Eye (tissue), 1 donor: ENCODE data around the gene OLFML1.

Experiments used
- DNase-seq: peaks from one replicate; pipeline ENCODE4 v3.0.0-alpha.2; 2015

The OLFML1 gene

GRCh38 chr11:7484131-7484530 is 1.2 kb upstream of the OLFML1 start:
- peak; percentile 24 for DNase-seq

DNA sequence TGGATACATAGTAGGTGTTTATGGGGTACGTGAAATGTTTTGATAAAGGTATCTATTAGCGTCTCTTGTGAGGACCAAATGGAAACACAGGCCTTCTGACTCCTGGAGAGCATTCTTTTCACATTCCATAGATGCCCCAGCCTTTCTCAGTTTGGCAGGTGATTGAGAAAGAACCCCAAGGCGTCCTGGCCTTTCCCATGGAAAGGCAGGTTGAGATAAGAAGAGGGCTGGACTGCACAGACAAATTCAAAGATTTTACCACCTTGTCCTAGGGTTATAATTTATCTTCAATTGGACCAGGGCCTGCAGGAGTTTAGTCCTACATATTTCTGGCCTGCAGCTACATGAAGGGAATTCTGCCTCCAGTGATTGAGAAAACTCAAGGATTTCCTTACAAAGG is 661 bp upstream of the OLFML1 start:
- no peak for DNase-seq

GRCh38 chr11:7486098-7486780 is 933 bp downstream of the OLFML1 start:
- no peak for DNase-seq

- peak; percentile 32 for DNase-seq
Measured at GRCh38 chr11:7486781-7487140, 1.5 kb downstream of the OLFML1 start.

DNA sequence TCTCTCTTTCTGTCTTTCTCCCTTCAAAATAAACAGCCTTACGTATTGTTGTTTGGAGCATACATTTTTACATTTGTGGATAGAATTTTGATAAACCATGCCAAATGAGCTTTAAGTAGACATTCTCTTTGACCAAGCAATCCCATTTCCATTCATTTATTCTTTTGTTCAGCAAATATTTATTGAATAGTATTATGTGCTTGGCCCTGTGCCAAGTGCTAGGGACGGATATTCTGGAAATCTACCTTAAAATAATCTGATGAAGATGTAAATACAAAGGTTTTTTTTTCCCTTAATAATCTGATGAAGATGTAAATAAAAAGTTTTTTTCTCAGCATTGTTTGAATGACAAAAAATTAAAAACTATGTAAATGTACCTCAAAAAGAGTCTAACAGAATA is 2.1 kb downstream of the OLFML1 start:
- no peak for DNase-seq

DNA sequence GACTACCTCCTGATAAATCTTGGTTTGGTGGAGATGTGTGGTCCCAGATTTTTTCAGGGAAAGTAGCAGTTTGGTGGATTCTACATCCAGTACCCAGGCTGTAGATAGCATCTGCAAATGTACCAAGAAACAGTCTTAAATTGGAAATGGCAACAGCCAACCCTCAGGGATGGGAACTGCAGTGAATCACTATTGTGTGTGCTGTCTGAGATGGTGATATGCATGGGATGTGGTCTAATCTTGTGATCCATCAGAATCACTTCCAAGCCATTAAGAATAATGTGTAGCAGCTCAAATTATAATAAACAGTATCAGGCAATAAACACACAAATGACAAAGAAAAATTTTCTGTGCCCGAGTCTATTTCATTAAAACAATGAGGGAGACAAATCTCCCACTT is 3.4 kb downstream of the OLFML1 start:
- DNase-seq, result no peak

- no peak for DNase-seq
Measured at GRCh38 chr11:7489376-7489775, 4.1 kb downstream of the OLFML1 start.

DNA sequence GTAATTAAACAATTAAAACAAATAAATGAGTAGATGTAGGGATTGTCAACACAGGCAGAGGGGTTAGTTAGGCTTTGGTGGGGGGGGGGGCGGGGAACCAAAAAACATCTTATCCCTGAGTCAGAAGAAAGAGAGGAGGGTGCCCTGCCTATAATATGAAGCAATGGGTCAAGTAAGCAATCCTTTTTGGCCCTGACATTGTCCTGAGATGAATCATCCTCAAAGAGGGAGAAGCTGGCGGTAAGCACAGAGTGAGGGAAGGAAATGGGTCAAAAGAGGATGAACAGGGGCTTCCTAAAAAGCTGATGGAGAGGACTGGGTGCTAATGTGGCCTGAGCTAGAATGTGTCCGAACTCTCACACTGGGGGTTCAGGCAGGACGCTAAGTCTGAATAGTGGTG is 4.7 kb downstream of the OLFML1 start:
- no peak for DNase-seq

- DNase-seq, result no peak
Measured at GRCh38 chr11:7490535-7490934, 5.2 kb downstream of the OLFML1 start.

- DNase-seq, result no peak
Measured at GRCh38 chr11:7492253-7492652, 6.9 kb downstream of the OLFML1 start.

DNA sequence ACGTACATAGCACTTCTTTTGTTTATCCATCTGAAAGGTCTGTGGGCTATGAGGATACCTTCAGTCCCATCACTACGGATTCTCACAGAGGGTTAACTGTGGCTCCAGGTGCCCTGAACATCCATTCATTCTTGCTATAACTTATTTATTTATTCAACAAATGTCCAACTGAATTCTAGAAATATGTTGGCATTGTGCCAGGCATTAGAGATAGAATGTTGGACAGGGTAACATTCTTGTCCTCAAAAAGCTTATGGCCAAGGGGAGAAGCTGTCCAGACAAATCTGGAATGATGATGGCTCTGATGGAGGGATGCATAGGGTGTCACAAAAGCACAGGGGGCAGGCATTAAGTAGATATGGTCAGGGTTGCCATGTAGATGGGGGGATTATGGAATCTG is 8.4 kb downstream of the OLFML1 start:
- no peak for DNase-seq

DNA sequence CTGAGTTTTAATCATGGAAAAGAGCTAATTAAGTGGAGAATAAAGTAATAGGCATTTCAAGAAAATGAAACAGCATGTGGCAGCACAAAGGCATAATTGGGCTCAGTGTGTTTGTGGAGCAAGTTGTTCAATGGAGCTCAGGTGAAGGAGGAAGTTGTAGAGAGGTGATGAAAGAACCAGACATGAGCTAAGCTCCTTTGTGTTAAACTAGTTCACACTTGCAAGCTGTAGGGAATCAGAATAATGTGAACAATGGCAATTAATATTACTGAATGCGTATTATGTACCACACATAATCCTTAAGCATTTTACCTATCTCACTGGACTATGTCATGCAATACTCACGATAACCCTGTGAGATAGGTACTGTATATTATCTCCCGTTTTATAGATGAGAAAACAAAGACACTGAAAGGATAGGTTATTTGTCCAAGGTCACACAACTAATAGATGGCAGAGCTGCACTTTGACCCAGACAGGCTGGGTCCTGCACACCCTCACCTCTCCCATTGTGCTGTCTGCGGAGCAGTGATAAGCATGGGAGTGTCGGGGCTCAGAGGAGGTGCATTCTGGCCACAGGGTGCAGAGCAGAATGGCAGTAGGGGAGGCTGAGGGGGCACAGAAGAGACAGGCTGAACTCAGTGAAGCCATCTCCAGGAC is 8.9 kb downstream of the OLFML1 start:
- DNase-seq, result no peak

- DNase-seq, result no peak
Measured at GRCh38 chr11:7495882-7496551, 10.7 kb downstream of the OLFML1 start.

DNA sequence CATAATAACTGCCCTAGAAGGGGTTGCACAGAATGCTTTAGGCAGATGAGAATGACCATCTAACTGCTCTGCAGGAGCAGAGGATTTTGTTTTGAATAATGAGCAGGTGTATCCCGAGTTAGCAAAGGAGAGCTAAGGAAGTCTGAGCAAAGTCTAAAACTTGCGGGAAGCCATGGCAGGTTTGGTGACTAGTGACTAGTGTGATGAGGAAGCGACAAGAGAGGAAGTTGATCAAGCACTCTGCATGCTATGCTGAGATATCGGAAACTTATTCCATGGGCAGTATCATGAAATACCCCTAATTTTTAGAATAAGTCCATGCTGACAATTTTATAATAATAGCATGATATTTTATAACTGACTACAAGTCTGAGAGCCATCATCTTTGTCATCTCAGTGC is 12.9 kb downstream of the OLFML1 start:
- DNase-seq, result no peak

DNA sequence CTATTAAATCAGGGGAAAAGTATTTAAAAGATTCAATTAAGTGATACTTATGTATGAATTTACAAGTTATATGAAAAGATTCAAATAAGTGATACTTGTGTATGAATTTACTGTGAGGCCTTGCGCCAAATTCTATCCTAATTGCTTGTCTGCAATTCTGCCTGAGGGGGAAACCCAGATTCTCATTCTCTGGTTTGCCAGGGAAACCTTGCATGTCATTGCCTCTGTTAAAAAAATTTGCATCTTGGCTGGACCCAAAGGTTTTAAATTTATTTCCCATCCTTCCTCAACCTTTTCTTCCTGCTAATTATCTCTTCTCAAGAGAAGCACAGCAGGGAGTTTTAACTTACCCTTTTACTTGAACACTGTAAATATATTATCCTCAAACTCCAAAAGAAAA is 13.8 kb downstream of the OLFML1 start:
- no peak for DNase-seq

DNA sequence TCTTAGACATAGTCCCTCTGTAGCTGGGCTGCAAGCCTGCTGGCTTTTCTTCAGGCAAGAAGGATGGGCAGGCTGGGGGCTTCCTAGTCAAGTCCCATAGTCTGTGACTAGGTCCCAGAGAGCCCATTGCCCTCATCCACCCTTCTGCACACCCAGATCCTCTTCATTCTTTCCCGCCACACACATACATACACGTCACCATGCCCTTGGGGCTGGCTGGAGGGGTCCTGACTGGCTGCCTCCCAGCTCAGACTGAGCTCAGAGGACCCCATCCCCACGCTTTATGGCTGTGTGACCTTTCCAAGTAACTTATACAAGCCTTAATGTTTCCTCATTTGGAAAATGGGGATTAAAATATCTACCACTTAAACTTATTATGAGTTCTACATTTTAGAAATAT is 14.9 kb downstream of the OLFML1 start:
- no peak for DNase-seq

GRCh38 chr11:7501251-7501650 is 15.9 kb downstream of the OLFML1 start:
- no peak for DNase-seq

DNA sequence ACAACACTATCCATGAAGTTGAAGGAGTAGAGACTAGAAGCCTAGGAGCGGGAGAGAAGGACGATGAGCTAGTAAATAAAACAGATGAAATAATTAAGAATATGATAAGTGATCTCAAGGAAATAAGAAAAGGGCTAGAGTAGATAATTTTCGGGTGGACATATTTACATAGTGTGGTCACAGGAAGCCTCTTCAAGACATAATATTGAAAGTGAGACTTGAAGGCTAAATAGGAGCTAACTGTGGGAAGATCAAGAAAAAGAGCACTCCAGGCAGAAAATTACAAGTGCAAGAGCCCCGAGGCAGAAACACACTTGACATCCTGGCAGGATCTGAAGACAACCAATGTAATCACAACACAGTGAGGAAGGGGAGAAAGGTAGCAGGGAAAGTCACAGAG is 16.6 kb downstream of the OLFML1 start:
- no peak for DNase-seq

GRCh38 chr11:7506243-7506642 is 20.9 kb downstream of the OLFML1 start:
- no peak for DNase-seq

DNA sequence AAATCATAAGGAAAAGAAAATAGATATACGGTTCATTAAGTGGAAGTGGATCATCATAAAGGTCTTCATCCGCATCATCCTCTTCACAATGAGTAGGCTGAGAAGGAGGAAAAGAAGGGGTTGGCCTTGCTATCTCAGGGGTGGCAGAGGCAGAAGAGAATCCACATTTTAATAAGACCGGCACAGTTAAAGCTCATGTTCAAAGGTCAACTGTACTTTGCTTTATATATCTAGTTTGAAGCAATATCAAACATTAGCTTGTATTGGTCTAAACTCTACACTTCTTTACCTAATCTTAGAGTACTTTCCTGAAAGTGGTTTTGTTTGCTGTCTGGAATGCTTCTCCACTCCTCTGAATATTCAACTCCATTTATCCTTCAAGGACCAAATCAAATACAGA is 22.8 kb downstream of the OLFML1 start:
- no peak for DNase-seq

DNA sequence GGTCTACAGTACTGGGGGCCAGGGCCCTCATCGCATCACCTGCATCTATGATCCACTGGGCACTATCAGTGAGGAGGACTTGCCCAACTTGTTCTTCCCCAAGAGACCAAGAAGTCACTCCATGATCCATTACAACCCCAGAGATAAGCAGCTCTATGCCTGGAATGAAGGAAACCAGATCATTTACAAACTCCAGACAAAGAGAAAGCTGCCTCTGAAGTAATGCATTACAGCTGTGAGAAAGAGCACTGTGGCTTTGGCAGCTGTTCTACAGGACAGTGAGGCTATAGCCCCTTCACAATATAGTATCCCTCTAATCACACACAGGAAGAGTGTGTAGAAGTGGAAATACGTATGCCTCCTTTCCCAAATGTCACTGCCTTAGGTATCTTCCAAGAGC is 24.7 kb downstream of the OLFML1 start:
- no peak for DNase-seq

DNA sequence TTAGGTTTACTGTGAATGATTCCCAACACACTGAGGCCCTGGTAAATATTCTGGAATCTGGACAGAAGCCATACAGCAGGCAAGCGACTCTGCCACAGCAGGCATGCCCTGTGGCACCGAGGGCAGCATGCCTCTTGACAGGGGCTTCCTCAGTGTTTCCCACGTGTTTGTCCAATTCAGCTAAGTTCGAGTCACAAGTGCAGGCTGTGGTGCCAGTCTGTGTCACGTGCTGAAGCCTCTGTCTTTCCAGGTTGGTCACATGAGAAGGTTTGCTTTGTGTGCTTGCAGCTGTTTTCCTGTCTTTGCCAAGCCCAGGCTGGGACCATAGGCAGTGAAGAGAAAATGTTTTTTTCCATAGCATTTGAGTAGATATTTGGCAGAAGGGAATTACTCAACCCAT is 26.1 kb downstream of the OLFML1 start:
- peak; percentile 19 for DNase-seq

DNA sequence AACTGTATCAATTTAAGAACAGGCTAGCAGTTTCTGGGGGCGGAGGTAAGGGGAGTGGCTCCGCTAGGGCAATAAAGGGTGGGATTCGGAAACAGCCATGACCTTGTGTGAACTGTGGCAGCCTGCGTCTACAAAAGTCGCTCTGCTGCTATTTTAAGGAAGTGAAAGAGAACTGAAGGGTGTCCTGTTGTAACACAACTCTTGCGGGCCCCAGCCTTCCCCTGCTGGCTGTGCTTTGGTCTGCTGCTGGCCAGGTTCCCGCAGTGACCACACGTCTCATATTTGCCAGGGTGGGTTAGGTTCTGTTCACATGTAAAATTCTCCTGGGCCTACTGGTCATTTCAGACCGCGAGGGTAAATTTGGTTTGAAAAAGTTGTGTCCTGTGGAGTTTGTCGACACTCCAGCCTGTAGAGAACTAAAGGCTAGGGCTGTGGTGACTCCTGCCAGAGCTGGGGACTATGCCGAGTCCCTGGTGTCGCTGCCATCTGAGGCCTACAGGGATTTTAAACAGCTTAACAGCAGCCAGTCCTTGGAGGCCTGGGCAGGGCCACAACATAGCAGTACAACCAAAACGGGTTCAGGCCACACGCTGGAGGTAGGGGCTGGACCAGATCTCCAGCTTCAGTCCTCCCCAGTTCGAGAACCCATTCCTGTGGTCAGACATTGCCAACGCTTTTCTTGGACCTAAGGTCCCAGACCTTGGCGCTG is 27.4 kb downstream of the OLFML1 start:
- no peak for DNase-seq
